GM13977 (cell line): ENCODE data around the gene CFAP97D2.

Experiments
- DNase-seq: peaks from one replicate; pipeline ENCODE4 v3.0.0; 2012; ENCODE audit warnings: low spot score
- CTCF ChIP-seq: IDR thresholded peaks from 2 replicates; pipeline ENCODE4 v1.5.1; 2012; ENCODE audit warnings: mild to moderate bottlenecking, control low read depth; ENCODE audit not compliant: insufficient read depth; ENCODE audit errors: extremely low read depth, missing control alignments
- in situ Hi-C: fragments of 300-500 bp; cut with MboI; formaldehyde crosslinking; loops from one replicate; pipeline ENCODE4 v1.12.0; 2022; ENCODE audit warnings: low sequenced_read_pairs, low pct_unique_long_range_greater_than_20kb, mixed read lengths, inconsistent platforms; ENCODE audit not compliant: unreplicated experiment

Gene CFAP97D2

GRCh38 chr13:114266241-114266640 lies 87.2 kb downstream of the CFAP97D2 start:
- TF ChIP-seq CTCF, result no peak
- no peak for DNase-seq
- in situ Hi-C loops, result no loop called here

- TF ChIP-seq CTCF, result no peak
- in situ Hi-C loops, result no loop called here
- no peak for DNase-seq
Measured at GRCh38 chr13:114268344-114269280, 89.6 kb downstream of the CFAP97D2 start.

GRCh38 chr13:114269281-114269770 lies 90.3 kb downstream of the CFAP97D2 start:
- no peak for DNase-seq
- in situ Hi-C loops, result no loop called here
- no peak for TF ChIP-seq CTCF
